NCI-H1436 treated with DMSO at 0.1 percent for 48 hours (cell line): ENCODE measurements around the gene FAM177A1.
A peak's percentile ranks its signal among the peaks of the same experiment; 100 is the strongest.
"Not testable (repeated sequence)": the region's sequence is repeated elsewhere in the genome, so short reads cannot be mapped to it uniquely, and the experiment has no call there.

Experiments used
- DNase-seq: peaks from one replicate; lab custom pipeline; 2025; lab: John Stamatoyannopoulos, UW

FAM177A1 gene

GRCh38 chr14:35061113-35061791 lies 15.2 kb downstream of the FAM177A1 start:
- DNase-seq = not testable (repeated sequence)

DNA sequence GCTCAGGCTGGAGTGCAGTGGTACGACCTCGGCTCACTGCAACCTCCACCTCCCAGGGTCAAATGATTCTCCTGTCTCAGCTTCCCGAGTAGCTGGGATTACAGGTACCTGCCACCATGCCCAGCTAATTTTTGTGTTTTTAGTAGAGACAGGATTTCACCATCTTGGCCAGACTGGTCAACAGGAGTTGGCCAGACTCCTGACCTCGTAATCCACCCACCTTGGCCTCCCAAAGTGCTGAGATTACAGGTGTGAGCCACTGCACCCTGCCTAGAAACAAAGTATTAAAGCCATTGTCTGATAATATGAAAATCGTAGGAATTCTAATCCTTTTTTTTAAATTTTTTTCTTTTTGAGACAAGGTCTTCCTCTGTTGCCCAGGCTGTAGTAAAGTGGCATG lies 19.7 kb downstream of the FAM177A1 start:
- DNase-seq = not testable (repeated sequence)

DNA sequence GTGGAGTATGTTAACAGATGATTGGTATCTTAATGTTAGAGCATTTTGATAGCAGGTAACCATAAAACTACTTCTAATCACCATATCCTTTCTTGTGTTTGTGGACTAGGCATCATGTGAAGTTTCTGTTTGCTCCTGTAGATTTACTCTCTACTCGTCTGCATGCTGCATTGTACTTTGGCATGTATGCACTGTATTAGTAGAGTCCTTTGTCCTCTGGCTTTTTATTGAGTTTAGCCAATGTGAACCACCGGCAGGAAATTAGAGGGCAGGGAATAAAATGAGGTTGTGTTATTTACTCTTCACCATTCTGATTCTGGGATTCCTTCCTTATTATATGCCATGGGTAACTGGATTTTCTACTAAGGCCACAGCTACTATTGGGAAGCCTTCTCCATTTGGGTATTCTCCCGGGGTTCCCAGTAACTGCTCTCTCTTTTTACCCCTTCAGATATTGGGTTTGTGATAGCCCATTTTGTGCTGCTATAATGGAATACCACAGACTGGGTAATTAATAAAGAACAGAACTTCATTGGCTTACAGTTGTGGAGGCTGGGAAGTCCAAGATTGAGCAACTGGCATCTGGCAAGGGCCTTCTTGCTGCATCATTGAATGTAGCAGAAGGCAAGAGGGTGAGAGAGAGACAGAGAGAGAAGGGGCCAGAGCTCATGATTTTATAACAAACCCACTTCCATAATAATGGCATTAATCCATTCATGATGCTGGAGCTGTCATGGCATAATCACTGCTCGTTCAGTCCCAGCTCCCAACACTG lies 22.4 kb downstream of the FAM177A1 start:
- no peak for DNase-seq

- DNase-seq = no peak
These were observed 26.2 kb downstream of the FAM177A1 start for GRCh38 chr14:35072226-35072625.

GRCh38 chr14:35073486-35073885 lies 27.4 kb downstream of the FAM177A1 start:
- DNase-seq = no peak

DNA sequence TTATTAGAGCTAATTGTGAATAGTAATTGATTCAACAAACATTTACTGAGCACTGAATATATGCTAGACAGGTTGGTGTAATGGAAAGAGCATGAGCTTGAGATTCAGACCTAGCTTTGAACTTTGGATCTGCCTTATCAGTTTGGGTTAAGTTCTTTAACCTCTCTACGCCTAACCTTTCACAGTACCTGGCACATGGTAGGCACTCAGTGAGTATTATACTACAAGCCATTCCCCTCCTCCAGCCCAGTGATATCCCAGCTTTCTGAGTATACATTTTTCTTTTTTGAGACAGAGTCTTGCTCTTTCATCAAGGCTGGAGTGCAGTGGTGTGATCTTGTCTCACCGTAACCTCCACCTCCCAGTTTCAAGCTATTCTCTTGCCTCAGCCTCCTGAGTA lies 32.0 kb downstream of the FAM177A1 start:
- DNase-seq = no peak

GRCh38 chr14:35079742-35080141 lies 33.7 kb downstream of the FAM177A1 start:
- DNase-seq = no peak

GRCh38 chr14:35083530-35084150 lies 37.6 kb downstream of the FAM177A1 start:
- DNase-seq = no peak

GRCh38 chr14:35085441-35085840 lies 39.4 kb downstream of the FAM177A1 start:
- DNase-seq = no peak

DNA sequence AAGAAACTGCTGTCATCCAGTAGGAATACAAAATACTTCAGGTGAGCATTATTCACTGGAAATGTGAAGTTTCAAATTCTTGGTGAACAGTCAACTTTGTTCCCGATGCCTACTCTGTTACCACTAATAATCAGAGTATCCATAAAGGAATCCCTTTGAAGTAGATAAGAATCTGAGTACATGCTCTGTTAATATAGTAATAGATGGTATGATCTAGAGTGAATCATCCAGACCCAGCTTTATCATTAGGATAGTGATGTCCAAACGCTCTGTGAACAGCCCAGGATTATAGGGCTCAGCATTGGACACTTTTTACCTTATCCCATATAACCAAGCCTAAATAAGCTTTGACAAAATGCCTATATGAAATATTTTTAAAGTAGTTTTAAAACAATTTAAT lies 42.4 kb downstream of the FAM177A1 start:
- no peak for DNase-seq

DNA sequence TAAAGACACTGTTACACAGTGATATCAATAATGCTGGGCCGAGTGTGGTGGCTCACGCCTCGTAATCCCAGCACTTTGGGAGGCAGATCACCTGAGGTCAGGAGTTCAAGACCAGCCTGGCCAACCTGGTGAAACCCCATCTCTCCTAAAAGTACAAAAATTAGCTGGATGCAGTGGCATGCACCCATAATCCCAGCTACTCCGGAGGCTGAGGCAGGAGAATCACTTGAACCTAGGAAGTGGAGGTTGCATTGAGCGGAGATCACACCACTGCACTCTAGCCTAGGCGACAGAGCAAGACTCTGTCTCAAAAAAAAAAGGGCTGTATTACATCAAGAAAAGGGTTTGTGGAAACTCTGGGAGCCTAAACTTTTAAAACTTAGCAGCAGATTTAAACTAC lies 48.6 kb downstream of the FAM177A1 start:
- not testable (repeated sequence) for DNase-seq

GRCh38 chr14:35107866-35108265 lies 61.8 kb downstream of the FAM177A1 start:
- DNase-seq = no peak

DNA sequence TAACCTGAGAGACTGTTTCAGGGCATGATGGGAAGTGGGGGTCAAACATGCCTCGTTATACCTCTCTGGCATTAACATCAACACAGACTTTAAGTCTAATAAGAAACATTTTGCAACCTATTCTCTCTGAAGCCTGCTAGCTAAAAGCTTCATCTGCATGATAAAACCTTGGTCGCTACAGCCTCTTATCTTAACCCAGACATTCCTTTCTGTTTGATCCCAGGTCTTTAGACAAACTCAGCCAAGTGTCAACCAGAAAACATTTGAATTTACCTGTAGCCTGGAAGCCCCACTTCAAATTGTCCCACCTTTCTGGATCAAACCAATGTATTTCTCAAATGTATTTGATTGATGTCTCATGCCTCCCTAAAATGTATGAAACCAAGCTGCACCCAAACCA lies 66.6 kb downstream of the FAM177A1 start:
- DNase-seq = no peak

DNA sequence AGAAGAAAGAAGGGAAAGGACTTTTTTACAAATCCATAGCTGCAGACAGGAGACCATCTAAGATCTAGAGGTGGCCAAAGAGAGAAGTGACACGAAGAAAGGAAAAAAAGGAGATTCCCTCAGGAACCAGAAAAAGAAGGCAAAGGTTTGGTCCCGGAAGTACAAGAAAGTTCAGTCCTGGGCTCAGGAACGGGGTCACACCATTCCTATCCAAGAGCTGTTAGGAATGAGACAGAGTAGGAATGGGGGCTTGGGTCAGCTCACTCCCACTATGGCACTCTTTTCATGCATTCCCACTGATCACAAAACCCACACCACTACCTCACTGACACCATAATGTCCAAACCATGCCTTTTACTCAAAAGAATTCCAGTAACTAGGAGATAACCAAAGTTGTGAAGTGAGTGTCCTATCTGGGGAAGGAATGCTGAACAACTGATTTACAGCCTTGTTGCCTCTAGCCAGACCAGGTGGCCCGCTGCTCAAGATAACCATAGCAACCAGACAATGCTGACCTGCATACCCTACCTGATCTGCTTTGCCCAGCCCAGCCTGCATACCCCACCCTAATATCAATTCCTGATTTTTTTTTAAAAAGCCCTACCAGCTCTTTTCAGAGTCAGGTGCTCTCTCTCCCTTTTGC lies 67.4 kb downstream of the FAM177A1 start:
- no peak for DNase-seq

DNA sequence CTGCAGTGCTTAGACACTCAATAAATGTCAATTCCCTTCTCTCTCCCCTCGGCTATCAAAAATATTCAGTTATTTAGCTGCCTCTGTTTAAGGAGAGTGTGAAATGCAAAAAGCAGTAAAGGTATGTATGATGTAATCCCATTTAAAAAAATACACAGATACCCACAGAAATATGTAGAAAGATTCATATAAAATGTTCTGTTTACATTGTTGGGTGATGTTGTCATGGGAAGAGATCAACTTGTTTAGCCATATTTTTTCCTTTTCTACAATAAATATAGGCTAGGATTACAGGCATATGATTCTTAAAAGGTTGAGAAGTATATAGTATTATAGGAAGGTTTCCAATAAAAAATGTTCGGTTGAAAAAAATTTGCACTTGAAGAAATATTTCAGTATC lies 68.0 kb downstream of the FAM177A1 start:
- no peak for DNase-seq

DNA sequence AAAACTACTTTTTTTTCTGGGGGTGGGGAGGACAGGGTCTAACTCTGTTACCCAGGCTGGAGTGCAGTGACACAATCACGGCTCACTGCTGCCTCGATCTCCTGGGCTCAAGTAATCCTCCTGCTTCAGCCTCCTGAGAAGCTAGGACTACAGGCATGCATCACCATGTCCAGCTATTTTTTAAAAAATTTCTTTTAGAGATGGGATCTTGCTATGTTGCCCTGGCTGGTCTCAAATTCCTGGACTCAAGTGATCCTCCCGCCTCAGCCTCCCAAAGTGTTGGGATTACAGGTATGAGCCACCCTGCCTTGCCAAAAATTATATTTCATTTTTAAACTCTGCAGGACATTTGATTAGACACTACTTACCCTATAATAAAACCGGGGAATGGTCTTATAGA lies 70.2 kb downstream of the FAM177A1 start:
- DNase-seq = no peak

- no peak for DNase-seq
These were observed 71.0 kb downstream of the FAM177A1 start for GRCh38 chr14:35117112-35117511.

- no peak for DNase-seq
These were observed 75.2 kb downstream of the FAM177A1 start for GRCh38 chr14:35121026-35121886.

GRCh38 chr14:35121887-35122695 lies 76.0 kb downstream of the FAM177A1 start, which contains the start of the genes PPP2R3C and PRORP:
Gene PPP2R3C, minus strand, starts transcription at chr14:35121990. Its CDS starts 31 bp downstream, at chr14:35121959.
Gene PRORP, plus strand, starts transcription at chr14:35122552. Its CDS starts 694 bp downstream, at chr14:35123246.
- peak; percentile 51 for DNase-seq

DNA sequence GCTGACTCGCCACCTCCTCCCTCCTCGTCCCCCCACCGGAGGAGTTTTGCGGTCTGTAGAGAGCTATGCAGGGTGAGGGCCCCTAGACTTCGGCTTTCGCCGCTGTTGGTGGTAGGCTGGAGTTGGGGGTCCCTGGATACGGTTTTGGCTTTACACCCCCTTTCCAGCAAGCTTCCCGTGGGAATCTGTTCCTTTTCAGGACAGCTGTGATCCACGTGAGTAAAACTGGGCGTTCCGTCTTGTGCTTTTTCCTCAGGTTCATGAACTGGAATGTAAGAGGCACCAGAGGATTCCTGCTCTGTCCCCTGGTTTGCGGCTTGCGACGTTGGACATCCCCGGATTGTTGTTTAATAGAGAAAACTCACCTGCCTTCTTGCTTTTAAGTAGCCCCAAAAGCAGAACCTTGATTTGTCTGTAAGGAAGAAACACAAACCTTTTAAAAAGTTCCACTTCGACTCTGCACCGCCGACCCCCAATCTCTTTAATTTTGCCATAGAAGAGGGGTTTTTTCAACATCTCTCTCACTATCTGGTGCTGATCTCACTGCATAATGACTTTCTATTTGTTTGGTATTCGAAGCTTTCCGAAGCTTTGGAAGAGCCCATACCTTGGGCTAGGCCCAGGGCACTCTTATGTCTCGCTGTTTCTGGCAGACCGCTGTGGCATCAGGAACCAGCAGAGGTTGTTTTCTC lies 76.8 kb downstream of the FAM177A1 start:
- no peak for DNase-seq
